H1 (cell line): ENCODE measurements around the gene PAQR5. TPM values are rescaled to one million over a fixed set of nuclear protein-coding genes. Genes with fewer than 3 reads are reported as not detected.

Experiments used
- CTCF ChIP-seq, 3 experiments: IDR thresholded peaks; 1 replicate in 2 of 3; 2 replicates in 1 of 3; pipeline versions ENCODE4 v1.5.1 to v1.6.1; 2011; ENCODE audit warnings: low read length in 3 of 3, mild to moderate bottlenecking in 3 of 3, inconsistent platforms in 2 of 3, low read depth in 1 of 3, moderate library complexity in 1 of 3; ENCODE audit not compliant: insufficient read depth in 1 of 3; ENCODE audit errors: control extremely low read depth in 1 of 3
- polyA plus RNA-seq, 7 experiments: library from polyadenylated mRNA; depleted of rRNA in 3 of 7; stranded (reverse) in 5 of 7; unstranded in 2 of 7; fragments of >200 nt in 5 of 7; fragments of 200-250 nt in 2 of 7; gene quantifications; 1 replicate in 5 of 7; 2 replicates in 1 of 7; 4 replicates in 1 of 7; pipeline versions ENCODE4 v1.2.1 to v1.2.3, GENCODE V29; 2011 to 2013; ENCODE audit warnings: missing spikeins in 2 of 7, mixed read lengths in 2 of 7
- total RNA-seq: library from RNA; stranded (reverse); fragmentation: NEBNext Ultra II Directional; extraction: Animal tissue kit (Norgen Biotek cat#: 25700); gene quantifications from 2 replicates; pipeline ENCODE4 v1.2.1, GENCODE V29; 2021

PAQR5 gene
- total and polyA plus RNA-seq, 2 of the 8 experiments (the other 6 are each of a cell fraction or from before 2014, with no cell fraction given) = 8.7 to 18.1 TPM

GRCh38 chr15:69434238-69434637, 135.5 kb downstream of the PAQR5 start (continued):
- TF ChIP-seq CTCF (IDR thresholded peaks at IDR 0.05; ENCODE audit: control extremely low read depth in 1 of 3, insufficient read depth in 1 of 3, low read depth in 1 of 3, low read length in 3 of 3) = no peak
- TF ChIP-seq, all 59 proteins: peak for 0
